GM12891 (cell line): Measurements from ENCODE around the gene SPACA5B.
"Not testable (repeated sequence)": the region's sequence is repeated elsewhere in the genome, so short reads cannot be mapped to it uniquely, and the experiment has no call there.

ENCODE experiments used
- POLR2A ChIP-seq: IDR thresholded peaks from 2 replicates; pipeline ENCODE4 v1.6.1; 2011; ENCODE audit warnings: low read depth, low read length, control low read depth
- POLR2AphosphoS5 ChIP-seq: IDR thresholded peaks from 2 replicates; pipeline ENCODE4 v1.6.1; 2011; ENCODE audit warnings: low read depth, low read length, control low read depth

GRCh38 chrX:48139076-48139475, 8.7 kb downstream of the SPACA5B start:
- TF ChIP-seq POLR2A, POLR2AphosphoS5: not testable (repeated sequence)
